Measurements from ENCODE around the gene CCNY.

DNA sequence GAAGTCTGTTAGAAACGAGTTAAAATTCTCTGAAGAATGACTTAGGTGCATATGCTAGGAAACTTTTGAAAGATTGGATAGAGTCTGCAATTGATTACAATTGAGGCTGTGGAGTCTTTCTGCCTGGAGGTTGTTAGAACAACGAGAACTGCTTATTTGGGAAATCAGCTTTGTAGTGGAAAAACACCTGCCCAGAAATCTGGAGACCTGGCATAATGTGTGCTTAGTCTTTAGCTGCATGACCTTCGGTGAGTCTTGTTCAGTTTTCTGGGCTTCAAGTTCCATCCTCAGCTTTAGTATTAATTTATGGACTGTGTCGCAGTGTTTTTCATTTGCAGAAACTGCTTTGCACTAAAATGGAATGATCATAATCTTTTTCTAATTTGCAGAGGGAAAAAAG lies 31.7 kb downstream of the CCNY start:
- TF ChIP-seq NR3C1 (CRISPR knock-in tag; conservative IDR thresholded peaks at IDR 0.05; ENCODE audit: low read depth) (no peak), MXD4 (CRISPR knock-in tag; IDR thresholded peaks at IDR 0.05; ENCODE audit: borderline replicate concordance) (no peak), TCF7 (CRISPR knock-in tag; IDR thresholded peaks at IDR 0.05; ENCODE audit: low read depth) (no peak)
- TF ChIP-seq, protein P1, sequence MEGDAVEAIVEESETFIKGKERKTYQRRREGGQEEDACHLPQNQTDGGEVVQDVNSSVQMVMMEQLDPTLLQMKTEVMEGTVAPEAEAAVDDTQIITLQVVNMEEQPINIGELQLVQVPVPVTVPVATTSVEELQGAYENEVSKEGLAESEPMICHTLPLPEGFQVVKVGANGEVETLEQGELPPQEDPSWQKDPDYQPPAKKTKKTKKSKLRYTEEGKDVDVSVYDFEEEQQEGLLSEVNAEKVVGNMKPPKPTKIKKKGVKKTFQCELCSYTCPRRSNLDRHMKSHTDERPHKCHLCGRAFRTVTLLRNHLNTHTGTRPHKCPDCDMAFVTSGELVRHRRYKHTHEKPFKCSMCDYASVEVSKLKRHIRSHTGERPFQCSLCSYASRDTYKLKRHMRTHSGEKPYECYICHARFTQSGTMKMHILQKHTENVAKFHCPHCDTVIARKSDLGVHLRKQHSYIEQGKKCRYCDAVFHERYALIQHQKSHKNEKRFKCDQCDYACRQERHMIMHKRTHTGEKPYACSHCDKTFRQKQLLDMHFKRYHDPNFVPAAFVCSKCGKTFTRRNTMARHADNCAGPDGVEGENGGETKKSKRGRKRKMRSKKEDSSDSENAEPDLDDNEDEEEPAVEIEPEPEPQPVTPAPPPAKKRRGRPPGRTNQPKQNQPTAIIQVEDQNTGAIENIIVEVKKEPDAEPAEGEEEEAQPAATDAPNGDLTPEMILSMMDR (IDR thresholded peaks at IDR 0.05) = no peak
- TF ChIP-seq, protein P2, sequence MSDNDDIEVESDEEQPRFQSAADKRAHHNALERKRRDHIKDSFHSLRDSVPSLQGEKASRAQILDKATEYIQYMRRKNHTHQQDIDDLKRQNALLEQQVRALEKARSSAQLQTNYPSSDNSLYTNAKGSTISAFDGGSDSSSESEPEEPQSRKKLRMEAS (CRISPR knock-in tag; IDR thresholded peaks at IDR 0.05) = no peak
- TF ChIP-seq, protein P3, sequence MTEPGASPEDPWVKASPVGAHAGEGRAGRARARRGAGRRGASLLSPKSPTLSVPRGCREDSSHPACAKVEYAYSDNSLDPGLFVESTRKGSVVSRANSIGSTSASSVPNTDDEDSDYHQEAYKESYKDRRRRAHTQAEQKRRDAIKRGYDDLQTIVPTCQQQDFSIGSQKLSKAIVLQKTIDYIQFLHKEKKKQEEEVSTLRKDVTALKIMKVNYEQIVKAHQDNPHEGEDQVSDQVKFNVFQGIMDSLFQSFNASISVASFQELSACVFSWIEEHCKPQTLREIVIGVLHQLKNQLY (CRISPR knock-in tag; IDR thresholded peaks at IDR 0.05) = no peak
- TF ChIP-seq, protein P4, sequence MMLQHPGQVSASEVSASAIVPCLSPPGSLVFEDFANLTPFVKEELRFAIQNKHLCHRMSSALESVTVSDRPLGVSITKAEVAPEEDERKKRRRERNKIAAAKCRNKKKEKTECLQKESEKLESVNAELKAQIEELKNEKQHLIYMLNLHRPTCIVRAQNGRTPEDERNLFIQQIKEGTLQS (CRISPR knock-in tag; conservative IDR thresholded peaks at IDR 0.05) = no peak

Measured in WTC11 (cell line).